Measurements from ENCODE around the gene TSPAN13. TPM values are rescaled to one million over a fixed set of nuclear protein-coding genes. Genes with fewer than 3 reads are reported as not detected.

TSPAN13 gene
- total and polyA plus RNA-seq, 2 of the 8 experiments (the other 6 are each of a cell fraction or from before 2014, with no cell fraction given) = 15.3 to 28.1 TPM

DNA sequence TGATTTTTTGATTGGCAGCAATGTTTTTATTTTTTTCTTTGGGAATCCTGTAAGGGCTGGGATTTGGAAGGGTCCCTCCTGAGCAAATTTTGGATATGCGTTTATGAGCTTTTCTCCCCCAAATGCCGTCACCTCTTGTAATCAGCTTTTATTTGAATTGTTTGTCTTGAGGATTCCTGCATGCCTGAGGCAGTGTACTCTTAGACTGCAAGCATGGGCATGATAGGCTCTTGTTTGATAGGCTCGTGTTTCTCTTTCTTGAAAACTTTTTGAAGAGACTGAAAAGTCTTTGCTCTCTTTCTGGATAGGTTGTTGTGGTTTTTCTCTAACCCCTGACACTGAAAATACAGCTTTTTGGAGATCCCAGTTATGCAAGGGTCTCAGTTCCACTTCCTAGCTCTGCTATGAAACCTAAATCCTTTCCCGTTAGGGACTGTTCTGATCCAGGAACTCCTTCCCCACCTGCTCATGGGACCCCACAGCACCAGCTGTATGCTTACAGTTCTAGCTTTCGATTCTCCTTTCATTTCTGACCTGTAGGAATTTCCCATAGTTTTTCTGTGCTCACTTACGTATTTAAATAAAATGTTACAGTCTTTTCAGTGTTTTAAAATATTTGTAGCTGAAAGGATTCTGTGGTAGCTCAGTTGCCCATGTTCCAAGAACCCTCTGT, 17.2 kb downstream of the TSPAN13 start:
- WGBS, 2 experiments (ENCODE audit: extremely low coverage in 1 of 2, insufficient coverage in 1 of 2, insufficient read length in 1 of 2, insufficient replicate concordance in 2 of 2, low coverage in 1 of 2, low lambda C conversion rate in 2 of 2, missing lambda C conversion rate in 1 of 2) = 77% methylated on average over 6 of the region's 6 CpGs; no CpG with 5 or more reads in 1 of the 2 experiments
- ChIA-PET CTCF (ENCODE audit: partially characterized antibody) (interaction anchor here (0.8 to 2.1 kb wide), 8 partner anchors 10 to 156 kb away, joined by 3 to 7 read pairs (median 4); no protein-coding TSS in a partner anchor), POLR2A (ENCODE audit: partially characterized antibody) (interaction anchor here (1.1 kb wide), 1 partner anchor 17 kb away, joined by 5 read pairs; the partner anchor contains the start of gene TSPAN13)
- no peak overlapping the region for H2BK12ac ChIP-seq (ENCODE audit: low read depth, low read length)
- DNase-seq (ENCODE audit: low read depth in 1 of 2, low spot score in 2 of 2) (no peak), FAIRE-seq (no peak)
- no peak overlapping the region for H3K18ac ChIP-seq (ENCODE audit: extremely low read depth, low read length)
- H3K4me2 ChIP-seq (ENCODE audit: insufficient read depth in 1 of 2, low read depth in 2 of 2, low read length in 2 of 2) = no peak overlapping the region
- H2BK20ac ChIP-seq (ENCODE audit: low read length) = no peak overlapping the region
- H2BK5ac ChIP-seq (ENCODE audit: low read depth, low read length) = no peak overlapping the region
- no peak overlapping the region for H3K4ac ChIP-seq (replicated peaks; ENCODE audit: insufficient read length, low read depth, low read length)
- H2AK5ac ChIP-seq (ENCODE audit: low read depth, low read length) = no peak overlapping the region
- no peaks in the 10 kb centered on the region for H3K23me2 ChIP-seq (ENCODE audit: low read depth, low read length)
- H3K56ac ChIP-seq (replicated peaks; ENCODE audit: insufficient read length, low read depth, low read length) = no peak overlapping the region
- H2BK120ac ChIP-seq (replicated peaks; ENCODE audit: low read depth, low read length) = no peak overlapping the region
- H2AFZ ChIP-seq (ENCODE audit: low read length) = no peak overlapping the region
- no peak overlapping the region for H2BK15ac ChIP-seq (ENCODE audit: low read length)
- H4K5ac ChIP-seq (ENCODE audit: insufficient read length, low read depth, low read length) = no peak overlapping the region
- no peak overlapping the region for H3K27ac ChIP-seq (ENCODE audit: low read depth, low read length)
- H4K91ac ChIP-seq (replicated peaks; ENCODE audit: insufficient read length, low read length) = no peak overlapping the region
- no peaks in the 10 kb centered on the region for H4K20me1 ChIP-seq (replicated peaks in 1 of 2; ENCODE audit: control insufficient read depth in 1 of 2, insufficient read depth in 2 of 2, low read length in 2 of 2)
- no peak overlapping the region for H3K23ac ChIP-seq (ENCODE audit: insufficient read length)
- peaks cover 0 to 2% (median 0%) of the 10 kb centered on the region in 4 experiments; a peak in 1 of 7 replicates for H3K4me1 ChIP-seq (replicated peaks in 1 of 4; ENCODE audit: control insufficient read depth in 3 of 4, insufficient read depth in 4 of 4, low read length in 3 of 4)
- peaks cover 0 to 12% of the 10 kb centered on the region in 2 experiments; a peak in 2 of 4 replicates for H3K79me2 ChIP-seq (ENCODE audit: control insufficient read depth in 1 of 2, insufficient read depth in 2 of 2, low read length in 2 of 2)
- H4K8ac ChIP-seq (ENCODE audit: extremely low read depth, insufficient read depth, low read length) = no peak overlapping the region
- no peak overlapping the region for H3K4me3 ChIP-seq (ENCODE audit: extremely low read depth in 1 of 4, insufficient read depth in 2 of 4, low read depth in 3 of 4, low read length in 4 of 4)
- H3K36me3 ChIP-seq (ENCODE audit: control insufficient read depth in 2 of 4, insufficient read depth in 4 of 4, low read length in 3 of 4) = no peaks in the 10 kb centered on the region
- H3K14ac ChIP-seq (ENCODE audit: insufficient read length) = no peak overlapping the region
- no peaks in the 10 kb centered on the region for H3K9me3 ChIP-seq (ENCODE audit: insufficient read depth in 2 of 2, low read depth in 1 of 2, low read length in 1 of 2)
- no peaks in the 10 kb centered on the region for H3K27me3 ChIP-seq (replicated peaks in 1 of 4; ENCODE audit: control insufficient read depth in 3 of 4, extremely low read depth in 1 of 4, insufficient read depth in 3 of 4, low read length in 3 of 4)
- H3K9ac ChIP-seq (replicated peaks in 1 of 4; ENCODE audit: extremely low read depth in 1 of 4, low read depth in 3 of 4, low read length in 3 of 4) = no peak overlapping the region
- H3K79me1 ChIP-seq (ENCODE audit: low read depth, low read length) = no peaks in the 10 kb centered on the region
- TF ChIP-seq, protein P1, sequence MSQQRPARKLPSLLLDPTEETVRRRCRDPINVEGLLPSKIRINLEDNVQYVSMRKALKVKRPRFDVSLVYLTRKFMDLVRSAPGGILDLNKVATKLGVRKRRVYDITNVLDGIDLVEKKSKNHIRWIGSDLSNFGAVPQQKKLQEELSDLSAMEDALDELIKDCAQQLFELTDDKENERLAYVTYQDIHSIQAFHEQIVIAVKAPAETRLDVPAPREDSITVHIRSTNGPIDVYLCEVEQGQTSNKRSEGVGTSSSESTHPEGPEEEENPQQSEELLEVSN (IDR thresholded peaks at IDR 0.05) = no peak
- TF ChIP-seq EGR1 (IDR thresholded peaks at IDR 0.05; ENCODE audit: borderline replicate concordance, low read depth, low read length) = no peak
- TF ChIP-seq RFX5 (IDR thresholded peaks at IDR 0.05; ENCODE audit: borderline replicate concordance, low read depth, low read length) = no peak
- no peak for TF ChIP-seq SIN3A (conservative IDR thresholded peaks at IDR 0.05 in 1 of 2, IDR thresholded peaks at IDR 0.05 in 1 of 2; ENCODE audit: low read depth in 1 of 2, low read length in 2 of 2)
- no peak for TF ChIP-seq CEBPB (IDR thresholded peaks at IDR 0.05; ENCODE audit: low read depth, low read length)
- TF ChIP-seq HDAC6 (IDR thresholded peaks at IDR 0.05; ENCODE audit: low read depth, low read length) = no peak
- TF ChIP-seq NANOG (IDR thresholded peaks at IDR 0.05; ENCODE audit: insufficient read depth, low read depth, low read length, poor library complexity, severe bottlenecking) = no peak
- no peak for TF ChIP-seq SUZ12 (IDR thresholded peaks at IDR 0.05; ENCODE audit: low read length)
- TF ChIP-seq JUN (IDR thresholded peaks at IDR 0.05; ENCODE audit: low read depth, low read length) = no peak
- no peak for TF ChIP-seq RAD21 (IDR thresholded peaks at IDR 0.05 in 1 of 2, conservative IDR thresholded peaks at IDR 0.05 in 1 of 2; ENCODE audit: low read depth in 2 of 2, low read length in 2 of 2)
- no peak for TF ChIP-seq CBX8 (IDR thresholded peaks at IDR 0.05; ENCODE audit: borderline replicate concordance, low read depth, low read length)
